ENCODE measurements around the gene DUSP5. TPM values are rescaled to one million over a fixed set of nuclear protein-coding genes. Genes with fewer than 3 reads are reported as not detected.

Gene DUSP5
- total and polyA plus RNA-seq, 2 of the 8 experiments (the other 6 are each of a cell fraction or from before 2014, with no cell fraction given) = 13.6 to 30.3 TPM

DNA sequence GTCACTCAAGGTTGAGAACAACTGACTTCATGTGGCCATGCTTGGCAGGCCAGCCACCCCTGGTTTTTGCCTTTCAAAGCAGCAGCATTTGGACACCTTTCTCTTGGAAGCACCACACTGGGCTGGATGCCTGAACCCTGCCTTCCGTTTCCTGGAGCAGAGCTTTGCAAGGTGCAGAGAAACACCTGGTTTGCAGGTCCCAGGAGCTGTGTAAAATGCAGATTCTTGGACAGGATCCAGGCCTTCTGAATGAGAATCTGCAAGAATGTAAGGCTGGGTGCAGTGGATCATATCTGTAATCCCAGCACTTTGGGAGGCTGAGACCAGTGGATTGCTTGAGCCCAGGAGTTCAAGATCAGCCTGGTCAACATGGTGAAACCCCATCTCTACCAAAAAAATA is 18.0 kb upstream of the DUSP5 start:
- H2AFZ ChIP-seq (ENCODE audit: low read length) = no peak overlapping the region
- no peak overlapping the region for H4K8ac ChIP-seq (ENCODE audit: extremely low read depth, insufficient read depth, low read length)
- no peak overlapping the region for H2BK20ac ChIP-seq (ENCODE audit: low read length)
- no peaks in the 10 kb centered on the region for H3K9me3 ChIP-seq (ENCODE audit: insufficient read depth in 2 of 2, low read depth in 1 of 2, low read length in 1 of 2)
- 83% methylated on average over 1 of the region's 1 CpG; no CpG with 5 or more reads in 1 of the 2 experiments for WGBS, 2 experiments (ENCODE audit: extremely low coverage in 1 of 2, insufficient coverage in 1 of 2, insufficient read length in 1 of 2, insufficient replicate concordance in 2 of 2, low coverage in 1 of 2, low lambda C conversion rate in 2 of 2, missing lambda C conversion rate in 1 of 2)
- H3K23ac ChIP-seq (ENCODE audit: insufficient read length) = no peak overlapping the region
- no peaks in the 10 kb centered on the region for H3K79me1 ChIP-seq (ENCODE audit: low read depth, low read length)
- no peak overlapping the region for H3K14ac ChIP-seq (ENCODE audit: insufficient read length)
- FAIRE-seq = no peak
- no peak for DNase-seq (ENCODE audit: low read depth in 1 of 2, low spot score in 2 of 2)
- 0 out of 2 replicates have a peak overlapping the region, but pooled peaks have one; percentile 53 for H2BK15ac ChIP-seq (ENCODE audit: low read length)
- H3K4me2 ChIP-seq (ENCODE audit: insufficient read depth in 1 of 2, low read depth in 2 of 2, low read length in 2 of 2) = no peak overlapping the region
- no peaks in the 10 kb centered on the region for H4K20me1 ChIP-seq (replicated peaks in 1 of 2; ENCODE audit: control insufficient read depth in 1 of 2, insufficient read depth in 2 of 2, low read length in 2 of 2)
- no peak overlapping the region for H3K9ac ChIP-seq (replicated peaks in 1 of 4; ENCODE audit: extremely low read depth in 1 of 4, low read depth in 3 of 4, low read length in 3 of 4)
- H3K36me3 ChIP-seq (ENCODE audit: control insufficient read depth in 2 of 4, insufficient read depth in 4 of 4, low read length in 3 of 4) = no peaks in the 10 kb centered on the region
- no peak overlapping the region for H3K56ac ChIP-seq (replicated peaks; ENCODE audit: insufficient read length, low read depth, low read length)
- H2AK5ac ChIP-seq (ENCODE audit: low read depth, low read length) = no peak overlapping the region
- H3K4me3 ChIP-seq (ENCODE audit: extremely low read depth in 1 of 4, insufficient read depth in 2 of 4, low read depth in 3 of 4, low read length in 4 of 4) = no peak overlapping the region
- H2BK12ac ChIP-seq (ENCODE audit: low read depth, low read length) = no peak overlapping the region
- POLR2A ChIA-PET (ENCODE audit: partially characterized antibody) = no interaction called here
- no peaks in the 10 kb centered on the region for H3K23me2 ChIP-seq (ENCODE audit: low read depth, low read length)
- no peak overlapping the region for H3K27ac ChIP-seq (ENCODE audit: low read depth, low read length)
- no peak overlapping the region for H2BK120ac ChIP-seq (replicated peaks; ENCODE audit: low read depth, low read length)
- H3K4ac ChIP-seq (replicated peaks; ENCODE audit: insufficient read length, low read depth, low read length) = no peak overlapping the region
- CTCF ChIA-PET (ENCODE audit: partially characterized antibody) = interaction anchor here (0.6 to 1.3 kb wide), 5 partner anchors 19 to 417 kb away, joined by 3 to 4 read pairs (median 3); no protein-coding TSS in a partner anchor
- no peaks in the 10 kb centered on the region for H3K27me3 ChIP-seq (replicated peaks in 1 of 4; ENCODE audit: control insufficient read depth in 3 of 4, extremely low read depth in 1 of 4, insufficient read depth in 3 of 4, low read length in 3 of 4)
- no peak overlapping the region for H3K18ac ChIP-seq (ENCODE audit: extremely low read depth, low read length)
- no peak overlapping the region for H4K5ac ChIP-seq (ENCODE audit: insufficient read length, low read depth, low read length)
- H4K91ac ChIP-seq (replicated peaks; ENCODE audit: insufficient read length, low read length) = no peak overlapping the region
- H2BK5ac ChIP-seq (ENCODE audit: low read depth, low read length) = no peak overlapping the region
- H3K4me1 ChIP-seq (replicated peaks in 1 of 4; ENCODE audit: control insufficient read depth in 3 of 4, insufficient read depth in 4 of 4, low read length in 3 of 4) = peaks cover 0 to 3% (median 0%) of the 10 kb centered on the region in 4 experiments; a peak in 1 of 7 replicates
- no peaks in the 10 kb centered on the region for H3K79me2 ChIP-seq (ENCODE audit: control insufficient read depth in 1 of 2, insufficient read depth in 2 of 2, low read length in 2 of 2)
- TF ChIP-seq RBBP5 (IDR thresholded peaks at IDR 0.05; ENCODE audit: borderline replicate concordance, low read depth, low read length) (no peak), EP300 (IDR thresholded peaks at IDR 0.05; ENCODE audit: borderline replicate concordance in 1 of 2, low read depth in 2 of 2, low read length in 2 of 2) (no peak), CEBPB (IDR thresholded peaks at IDR 0.05; ENCODE audit: low read depth, low read length) (no peak), EZH2 (IDR thresholded peaks at IDR 0.05; ENCODE audit: low read depth, low read length, severe bottlenecking) (no peak), CBX5 (IDR thresholded peaks at IDR 0.05; ENCODE audit: low read depth, low read length) (no peak), JUND (IDR thresholded peaks at IDR 0.05; ENCODE audit: low read length) (no peak)
- TF ChIP-seq, protein P1, sequence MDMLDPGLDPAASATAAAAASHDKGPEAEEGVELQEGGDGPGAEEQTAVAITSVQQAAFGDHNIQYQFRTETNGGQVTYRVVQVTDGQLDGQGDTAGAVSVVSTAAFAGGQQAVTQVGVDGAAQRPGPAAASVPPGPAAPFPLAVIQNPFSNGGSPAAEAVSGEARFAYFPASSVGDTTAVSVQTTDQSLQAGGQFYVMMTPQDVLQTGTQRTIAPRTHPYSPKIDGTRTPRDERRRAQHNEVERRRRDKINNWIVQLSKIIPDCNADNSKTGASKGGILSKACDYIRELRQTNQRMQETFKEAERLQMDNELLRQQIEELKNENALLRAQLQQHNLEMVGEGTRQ (IDR thresholded peaks at IDR 0.05; ENCODE audit: low read length) = no peak
- TF ChIP-seq, protein P2, sequence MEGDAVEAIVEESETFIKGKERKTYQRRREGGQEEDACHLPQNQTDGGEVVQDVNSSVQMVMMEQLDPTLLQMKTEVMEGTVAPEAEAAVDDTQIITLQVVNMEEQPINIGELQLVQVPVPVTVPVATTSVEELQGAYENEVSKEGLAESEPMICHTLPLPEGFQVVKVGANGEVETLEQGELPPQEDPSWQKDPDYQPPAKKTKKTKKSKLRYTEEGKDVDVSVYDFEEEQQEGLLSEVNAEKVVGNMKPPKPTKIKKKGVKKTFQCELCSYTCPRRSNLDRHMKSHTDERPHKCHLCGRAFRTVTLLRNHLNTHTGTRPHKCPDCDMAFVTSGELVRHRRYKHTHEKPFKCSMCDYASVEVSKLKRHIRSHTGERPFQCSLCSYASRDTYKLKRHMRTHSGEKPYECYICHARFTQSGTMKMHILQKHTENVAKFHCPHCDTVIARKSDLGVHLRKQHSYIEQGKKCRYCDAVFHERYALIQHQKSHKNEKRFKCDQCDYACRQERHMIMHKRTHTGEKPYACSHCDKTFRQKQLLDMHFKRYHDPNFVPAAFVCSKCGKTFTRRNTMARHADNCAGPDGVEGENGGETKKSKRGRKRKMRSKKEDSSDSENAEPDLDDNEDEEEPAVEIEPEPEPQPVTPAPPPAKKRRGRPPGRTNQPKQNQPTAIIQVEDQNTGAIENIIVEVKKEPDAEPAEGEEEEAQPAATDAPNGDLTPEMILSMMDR (IDR thresholded peaks at IDR 0.05; ENCODE audit: control extremely low read depth in 1 of 3, insufficient read depth in 1 of 3, low read depth in 1 of 3, low read length in 3 of 3) = no peak
- TF ChIP-seq, protein P3, sequence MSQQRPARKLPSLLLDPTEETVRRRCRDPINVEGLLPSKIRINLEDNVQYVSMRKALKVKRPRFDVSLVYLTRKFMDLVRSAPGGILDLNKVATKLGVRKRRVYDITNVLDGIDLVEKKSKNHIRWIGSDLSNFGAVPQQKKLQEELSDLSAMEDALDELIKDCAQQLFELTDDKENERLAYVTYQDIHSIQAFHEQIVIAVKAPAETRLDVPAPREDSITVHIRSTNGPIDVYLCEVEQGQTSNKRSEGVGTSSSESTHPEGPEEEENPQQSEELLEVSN (IDR thresholded peaks at IDR 0.05) = no peak
